Stimulated activated memory B cell treated with anti-CD40 and anti-IgM and Interleukin-4, amounts not matched to agents 10 μg/mL and 1 μg/mL and 100 μg/mL, for 72 hours (primary cell): ENCODE results near the gene SINHCAF.
A peak's percentile ranks its signal among the peaks of the same experiment; 100 is the strongest.

Source experiments
- ATAC-seq: fragments of 150-1000 bp; cut with Tn5 transposase; 2 replicates; pipeline ENCODE4 v1.10.0; 2021
- H3K27ac Mint-ChIP-seq: one replicate; pipeline ENCODE4 v1.8.0; 2022; ENCODE audit warnings: mild to moderate bottlenecking, mixed read lengths
- H3K27me3 Mint-ChIP-seq: one replicate; pipeline ENCODE4 v1.8.0; 2022; ENCODE audit warnings: mixed read lengths
- H3K36me3 Mint-ChIP-seq: one replicate; pipeline ENCODE4 v1.8.0; 2022; ENCODE audit warnings: mixed read lengths
- H3K4me1 Mint-ChIP-seq: one replicate; pipeline ENCODE4 v1.8.0; 2022; ENCODE audit warnings: mixed read lengths
- H3K4me3 Mint-ChIP-seq: one replicate; pipeline ENCODE4 v1.8.0; 2022; ENCODE audit warnings: mild to moderate bottlenecking, moderate library complexity, mixed read lengths
- H3K9me3 Mint-ChIP-seq: one replicate; pipeline ENCODE4 v1.8.0; 2022; ENCODE audit warnings: mixed read lengths

The SINHCAF gene

GRCh38 chr12:31353750-31354708 is 28.1 kb upstream of the SINHCAF start:
- H3K9me3 Mint-ChIP-seq = no peaks in the 10 kb centered on the region
- H3K4me1 Mint-ChIP-seq = peaks cover 9% of the 10 kb centered on the region
- ATAC-seq = peak; percentile 55
- H3K4me3 Mint-ChIP-seq = no peak overlapping the region
- no peaks in the 10 kb centered on the region for H3K36me3 Mint-ChIP-seq
- peak overlapping the region; percentile 66 for H3K27ac Mint-ChIP-seq
- H3K27me3 Mint-ChIP-seq = no peaks in the 10 kb centered on the region

- no peak for ATAC-seq
- Mint-ChIP-seq H3K27me3 (no peaks in the 10 kb centered on the region), H3K9me3 (no peaks in the 10 kb centered on the region), H3K27ac (no peak overlapping the region), H3K4me3 (no peak overlapping the region), H3K4me1 (no peaks in the 10 kb centered on the region), H3K36me3 (no peaks in the 10 kb centered on the region)
Measured at GRCh38 chr12:31346267-31346666, 20.3 kb upstream of the SINHCAF start.

DNA sequence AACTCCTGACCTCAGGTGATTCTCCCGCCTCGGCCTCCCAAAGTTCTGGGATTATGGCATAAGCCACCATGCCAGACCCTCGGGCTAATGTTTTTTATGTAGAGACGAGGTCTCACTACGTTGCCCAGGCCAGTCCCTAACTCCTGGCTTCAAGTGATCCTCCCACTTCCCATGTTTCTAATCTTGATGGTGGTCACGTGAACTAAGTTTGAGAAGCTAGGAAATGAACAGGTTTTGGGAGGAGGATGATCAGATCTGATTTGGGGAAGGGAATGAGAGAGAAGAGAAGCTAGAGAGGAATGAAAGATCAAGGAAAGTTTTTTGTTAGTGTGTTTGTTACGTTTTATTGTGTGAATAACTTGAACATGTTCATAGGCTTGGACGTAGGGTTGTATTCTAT is 17.2 kb upstream of the SINHCAF start:
- Mint-ChIP-seq H3K4me3 (no peak overlapping the region), H3K4me1 (no peaks in the 10 kb centered on the region), H3K36me3 (no peaks in the 10 kb centered on the region), H3K27ac (no peak overlapping the region), H3K9me3 (no peaks in the 10 kb centered on the region), H3K27me3 (no peaks in the 10 kb centered on the region)
- no peak for ATAC-seq

- ATAC-seq = no peak
- no peaks in the 10 kb centered on the region for H3K36me3 Mint-ChIP-seq
- peak overlapping the region; percentile 35 for H3K27ac Mint-ChIP-seq
- H3K4me3 Mint-ChIP-seq = no peak overlapping the region
- no peaks in the 10 kb centered on the region for H3K4me1 Mint-ChIP-seq
- no peaks in the 10 kb centered on the region for H3K27me3 Mint-ChIP-seq
- no peaks in the 10 kb centered on the region for H3K9me3 Mint-ChIP-seq
Measured at GRCh38 chr12:31342286-31342685, 16.3 kb upstream of the SINHCAF start.

- no peak overlapping the region for H3K4me3 Mint-ChIP-seq
- no peaks in the 10 kb centered on the region for H3K27me3 Mint-ChIP-seq
- no peak for ATAC-seq
- H3K4me1 Mint-ChIP-seq = no peaks in the 10 kb centered on the region
- no peak overlapping the region for H3K27ac Mint-ChIP-seq
- H3K36me3 Mint-ChIP-seq = no peaks in the 10 kb centered on the region
- no peaks in the 10 kb centered on the region for H3K9me3 Mint-ChIP-seq
Measured at GRCh38 chr12:31339831-31340622, 14.1 kb upstream of the SINHCAF start.

DNA sequence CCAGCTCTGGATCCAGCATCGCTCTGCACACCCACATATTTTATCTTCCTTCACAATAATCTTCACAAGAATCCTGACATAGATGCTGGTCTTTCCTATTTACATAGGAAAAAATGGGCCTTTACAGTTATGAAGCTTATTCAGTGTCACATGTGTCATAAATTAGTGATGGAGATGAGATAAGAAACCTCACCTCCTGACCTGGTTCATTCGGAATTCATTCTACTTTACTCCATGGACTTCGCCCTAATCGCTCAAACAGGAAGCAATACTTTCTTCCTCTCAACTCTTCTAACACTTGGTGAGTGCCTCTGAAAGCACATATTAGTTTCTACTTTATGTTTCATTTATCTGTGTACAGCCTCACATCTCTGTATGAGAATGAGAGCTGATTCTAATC is 12.0 kb upstream of the SINHCAF start:
- Mint-ChIP-seq H3K36me3 (no peaks in the 10 kb centered on the region), H3K9me3 (no peaks in the 10 kb centered on the region), H3K4me1 (peaks cover 3% of the 10 kb centered on the region), H3K4me3 (no peak overlapping the region), H3K27ac (no peak overlapping the region), H3K27me3 (no peaks in the 10 kb centered on the region)
- no peak for ATAC-seq

GRCh38 chr12:31331242-31331641 is 5.3 kb upstream of the SINHCAF start:
- H3K36me3 Mint-ChIP-seq = no peaks in the 10 kb centered on the region
- H3K9me3 Mint-ChIP-seq = no peaks in the 10 kb centered on the region
- ATAC-seq = peak; percentile 82
- no peaks in the 10 kb centered on the region for H3K27me3 Mint-ChIP-seq
- H3K4me1 Mint-ChIP-seq = peaks cover 18% of the 10 kb centered on the region
- no peak overlapping the region for H3K4me3 Mint-ChIP-seq
- H3K27ac Mint-ChIP-seq = peak overlapping the region; percentile 30

DNA sequence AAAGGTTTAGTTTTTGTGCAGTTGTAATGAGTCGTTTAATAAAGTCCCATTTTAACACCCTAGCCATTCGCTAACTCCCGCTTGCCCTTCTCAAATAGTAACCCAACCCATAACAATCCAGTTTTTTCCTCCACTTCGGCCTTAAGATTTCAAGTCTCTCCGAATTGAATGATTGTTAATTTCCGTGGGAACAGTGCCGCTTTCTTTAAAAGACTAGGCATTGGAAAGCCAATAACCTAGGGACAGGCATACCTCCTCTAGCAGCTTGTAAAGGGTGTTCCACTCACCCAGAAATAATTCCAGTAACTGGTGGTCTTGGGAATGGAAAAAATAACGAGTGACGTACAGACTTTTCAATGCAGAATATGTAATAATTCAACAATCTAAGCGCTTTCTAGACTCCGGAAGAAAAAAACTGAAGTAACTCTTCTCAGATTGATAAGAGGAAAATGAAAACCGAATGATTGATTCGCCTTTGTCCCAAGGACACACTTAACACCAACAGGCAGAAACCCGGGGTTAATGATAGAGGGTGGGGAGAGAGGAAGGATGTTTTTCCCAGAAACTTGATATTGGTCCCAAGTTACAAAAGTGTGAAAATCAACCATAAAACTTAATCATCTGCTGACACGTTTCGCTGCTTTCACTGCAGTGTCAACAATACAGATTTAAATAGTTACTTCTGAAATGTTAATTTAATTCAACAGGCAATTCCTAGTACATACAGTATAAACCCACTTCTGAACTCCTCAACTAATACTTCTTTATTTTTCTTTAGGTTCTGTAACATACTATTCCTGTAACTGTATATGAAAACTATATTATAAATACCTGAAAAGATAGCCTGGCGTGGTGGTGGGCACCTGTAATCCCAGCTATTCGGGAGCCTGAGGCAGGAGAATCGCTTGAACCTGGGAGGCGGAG is 1.0 kb upstream of the SINHCAF start:
- Mint-ChIP-seq H3K36me3 (no peaks in the 10 kb centered on the region), H3K27ac (peak overlapping the region; percentile 92), H3K4me1 (peaks cover 17% of the 10 kb centered on the region), H3K9me3 (no peaks in the 10 kb centered on the region), H3K27me3 (no peaks in the 10 kb centered on the region), H3K4me3 (peak overlapping the region; percentile 18)
- no peak for ATAC-seq

DNA sequence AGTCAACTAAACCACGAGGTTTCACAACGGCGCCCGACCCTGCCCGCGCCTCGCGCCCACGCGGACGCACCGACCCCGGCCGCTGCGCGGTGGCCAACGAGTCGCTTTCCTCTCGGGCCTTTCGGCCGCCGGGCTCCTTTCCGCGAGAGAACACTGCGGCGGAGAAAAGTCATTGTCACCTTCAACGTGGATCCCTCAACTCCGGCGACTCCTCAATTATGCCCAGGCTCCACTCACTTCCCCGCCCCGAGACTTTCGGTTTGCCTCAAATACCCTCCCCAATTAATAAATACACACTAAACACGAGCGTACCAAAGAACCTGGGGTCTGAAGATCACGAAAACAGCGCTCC is 450 bp downstream of the SINHCAF start:
- peak overlapping the region; percentile 92 for H3K27ac Mint-ChIP-seq
- no peaks in the 10 kb centered on the region for H3K27me3 Mint-ChIP-seq
- peak; percentile 0 for ATAC-seq
- H3K4me1 Mint-ChIP-seq = peaks cover 32% of the 10 kb centered on the region
- H3K4me3 Mint-ChIP-seq = peak overlapping the region; percentile 99
- H3K36me3 Mint-ChIP-seq = no peaks in the 10 kb centered on the region
- no peaks in the 10 kb centered on the region for H3K9me3 Mint-ChIP-seq

DNA sequence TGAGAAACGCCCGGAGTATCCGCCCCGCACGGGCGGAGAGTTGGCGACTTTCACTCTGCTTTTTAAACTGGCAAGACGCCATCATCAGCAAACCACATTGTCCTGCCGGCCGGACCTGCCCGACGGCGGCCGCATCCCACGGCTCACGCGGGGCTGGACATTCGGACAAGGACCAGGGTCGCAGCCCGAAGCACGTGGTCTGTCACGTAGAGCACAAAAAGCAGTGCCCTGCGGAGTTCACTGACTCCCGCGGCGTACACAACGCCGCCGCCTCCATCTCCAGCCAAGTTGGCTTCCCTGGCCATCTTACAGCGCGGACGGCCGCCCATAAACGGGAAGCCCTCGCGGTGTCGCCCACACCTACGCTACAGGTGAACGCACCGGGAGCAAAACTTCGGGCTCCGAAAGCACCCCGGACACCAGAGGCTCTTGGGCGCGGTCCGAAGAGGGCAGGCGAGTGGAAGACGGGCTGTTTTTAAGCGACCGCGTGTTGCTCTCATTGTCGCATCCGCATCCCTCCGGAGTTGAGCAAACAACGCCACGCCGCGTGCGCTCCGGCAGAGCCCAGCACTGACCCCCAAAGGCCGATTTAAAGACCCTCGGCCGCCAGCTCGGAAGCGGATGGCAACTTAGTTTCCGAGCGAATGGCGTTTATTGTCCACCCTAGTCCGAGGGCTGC is 966 bp downstream of the SINHCAF start:
- peaks cover 37% of the 10 kb centered on the region for H3K4me1 Mint-ChIP-seq
- peak overlapping the region; percentile 92 for H3K27ac Mint-ChIP-seq
- peak overlapping the region; percentile 99 for H3K4me3 Mint-ChIP-seq
- peak; percentile 7 for ATAC-seq
- no peaks in the 10 kb centered on the region for H3K9me3 Mint-ChIP-seq
- H3K36me3 Mint-ChIP-seq = peaks cover 2% of the 10 kb centered on the region
- H3K27me3 Mint-ChIP-seq = no peaks in the 10 kb centered on the region

DNA sequence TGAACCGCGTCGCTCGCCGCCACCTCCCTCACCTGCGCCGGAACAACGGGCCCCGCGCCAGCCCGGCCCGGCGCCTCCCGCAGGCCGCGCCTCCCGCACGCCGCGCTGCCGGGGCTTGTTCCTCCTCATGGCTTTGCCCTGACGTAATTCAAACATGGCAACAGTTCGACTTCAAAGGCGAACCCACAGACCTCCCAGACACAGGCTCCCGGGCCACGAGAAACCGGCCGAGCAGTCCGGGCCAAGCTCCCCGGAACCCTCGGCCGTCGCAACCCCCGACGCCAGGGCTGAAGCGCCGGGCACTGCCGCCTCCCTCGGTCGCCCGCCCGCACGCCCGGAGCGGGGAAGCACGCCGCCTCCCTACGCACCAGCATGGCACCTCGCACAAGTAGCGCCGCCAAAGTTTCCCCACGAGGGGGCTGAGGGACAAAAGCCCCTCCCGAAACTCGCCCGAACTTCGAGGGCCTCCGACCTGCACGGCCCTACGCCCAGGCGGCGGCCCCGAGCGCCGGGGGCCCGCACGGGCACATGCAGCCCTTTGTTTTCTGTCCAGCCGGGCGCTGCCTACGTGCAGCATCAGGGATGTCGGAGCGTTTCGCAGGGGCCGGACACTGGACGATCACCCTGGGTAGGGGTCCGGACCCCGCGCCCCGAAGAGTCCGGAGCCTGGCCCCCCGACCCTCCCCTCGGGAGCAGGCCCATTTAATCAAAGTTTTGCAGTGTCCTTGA is 1.7 kb downstream of the SINHCAF start:
- H3K4me3 Mint-ChIP-seq = peak overlapping the region; percentile 99
- H3K4me1 Mint-ChIP-seq = peaks cover 44% of the 10 kb centered on the region
- peak overlapping the region; percentile 92 for H3K27ac Mint-ChIP-seq
- ATAC-seq = peak; percentile 69
- no peaks in the 10 kb centered on the region for H3K9me3 Mint-ChIP-seq
- no peaks in the 10 kb centered on the region for H3K27me3 Mint-ChIP-seq
- peaks cover 7% of the 10 kb centered on the region for H3K36me3 Mint-ChIP-seq

DNA sequence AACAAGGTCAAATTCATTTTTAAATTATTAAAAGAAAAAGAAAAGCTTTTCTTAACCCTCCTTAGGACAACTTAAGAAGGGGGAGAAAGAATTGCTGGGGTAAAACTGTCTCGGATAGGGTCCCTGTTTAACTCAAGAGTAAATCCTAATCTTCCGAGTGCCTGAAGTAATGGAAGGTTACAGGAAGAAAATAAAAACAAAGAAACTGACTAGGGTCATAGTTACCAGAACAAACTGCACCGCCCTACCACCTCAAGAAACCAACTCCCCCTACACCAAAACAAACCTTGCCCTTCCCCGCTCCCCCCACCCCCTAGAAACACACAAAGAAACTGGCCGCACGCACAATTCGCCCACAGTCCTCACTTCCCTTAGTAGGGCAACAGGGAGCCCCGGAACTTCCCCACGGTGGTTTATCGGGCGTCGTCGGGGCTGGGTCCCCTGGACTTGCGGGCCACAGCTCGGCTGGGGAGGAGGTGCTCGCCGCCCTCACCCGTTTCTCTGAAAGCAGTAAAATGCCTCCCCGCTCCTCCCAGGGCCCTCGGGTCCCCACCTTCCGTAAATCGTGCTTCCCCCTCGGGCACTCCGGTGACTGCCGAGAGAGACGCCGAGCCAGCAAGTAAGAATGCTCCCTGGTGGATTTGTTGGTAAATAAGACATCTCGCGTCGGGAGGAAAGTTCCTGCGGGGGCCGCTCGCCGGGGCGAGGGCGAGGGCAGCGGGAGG is 2.4 kb downstream of the SINHCAF start:
- peaks cover 52% of the 10 kb centered on the region for H3K4me1 Mint-ChIP-seq

GRCh38 chr12:31322801-31323207 is 3.1 kb downstream of the SINHCAF start:
- Mint-ChIP-seq H3K27ac (peak overlapping the region; percentile 92), H3K4me3 (peak overlapping the region; percentile 99), H3K36me3 (peaks cover 7% of the 10 kb centered on the region), H3K4me1 (peaks cover 59% of the 10 kb centered on the region), H3K9me3 (no peaks in the 10 kb centered on the region), H3K27me3 (no peaks in the 10 kb centered on the region)
- ATAC-seq = no peak

More for the DNA sequence above, 2.4 kb downstream of the SINHCAF start:
- peak; percentile 48 for ATAC-seq
- Mint-ChIP-seq H3K9me3 (no peaks in the 10 kb centered on the region), H3K27me3 (no peaks in the 10 kb centered on the region), H3K36me3 (peaks cover 7% of the 10 kb centered on the region), H3K4me3 (peak overlapping the region; percentile 99), H3K27ac (peak overlapping the region; percentile 92)
